ENCODE results near the gene WNT10A.

DNA sequence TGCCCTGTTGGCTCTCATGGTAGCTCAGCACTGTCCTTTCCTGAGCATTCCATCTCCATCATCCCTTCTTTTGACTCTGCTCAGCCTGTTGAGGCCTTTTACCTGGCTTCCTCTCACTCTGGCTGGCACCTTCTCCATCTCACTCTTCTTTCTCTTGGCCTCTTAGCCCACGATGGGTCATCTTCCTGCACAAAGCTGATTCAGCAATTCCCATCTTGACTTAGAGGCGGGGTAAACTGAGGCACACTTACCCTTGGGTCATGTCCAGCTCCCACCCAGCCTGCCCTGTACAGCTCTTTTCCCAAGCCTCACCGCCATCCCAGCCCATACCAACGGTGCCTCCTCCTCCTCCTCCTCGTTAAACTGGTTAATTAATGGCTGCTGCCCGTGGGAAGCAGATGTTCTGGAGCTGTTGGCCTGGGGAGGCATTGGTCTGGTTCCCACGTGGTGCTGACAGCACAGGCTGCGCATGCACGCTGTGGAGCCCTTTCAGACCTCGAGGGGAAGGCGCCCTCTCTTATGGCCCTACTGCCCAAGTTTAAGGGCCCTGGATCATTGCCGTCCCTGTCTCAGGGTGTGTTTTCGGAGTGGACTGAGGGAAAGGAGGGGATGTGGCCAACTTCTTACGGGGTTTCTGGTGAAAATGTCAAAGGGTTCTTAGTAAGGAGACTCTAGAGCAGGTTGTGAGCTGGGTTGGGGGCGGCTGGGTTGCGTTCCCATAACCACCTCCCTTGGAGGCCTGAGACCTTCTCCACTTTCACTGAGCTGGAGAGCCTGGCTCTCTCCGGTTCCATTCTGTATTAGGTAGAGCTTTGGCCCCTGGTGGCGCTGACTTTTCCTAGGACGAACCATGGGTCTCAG lies 10.9 kb downstream of the WNT10A start:
- TF ChIP-seq POLR2A (IDR thresholded peaks at IDR 0.05), result no peak
- TF ChIP-seq, protein P1, sequence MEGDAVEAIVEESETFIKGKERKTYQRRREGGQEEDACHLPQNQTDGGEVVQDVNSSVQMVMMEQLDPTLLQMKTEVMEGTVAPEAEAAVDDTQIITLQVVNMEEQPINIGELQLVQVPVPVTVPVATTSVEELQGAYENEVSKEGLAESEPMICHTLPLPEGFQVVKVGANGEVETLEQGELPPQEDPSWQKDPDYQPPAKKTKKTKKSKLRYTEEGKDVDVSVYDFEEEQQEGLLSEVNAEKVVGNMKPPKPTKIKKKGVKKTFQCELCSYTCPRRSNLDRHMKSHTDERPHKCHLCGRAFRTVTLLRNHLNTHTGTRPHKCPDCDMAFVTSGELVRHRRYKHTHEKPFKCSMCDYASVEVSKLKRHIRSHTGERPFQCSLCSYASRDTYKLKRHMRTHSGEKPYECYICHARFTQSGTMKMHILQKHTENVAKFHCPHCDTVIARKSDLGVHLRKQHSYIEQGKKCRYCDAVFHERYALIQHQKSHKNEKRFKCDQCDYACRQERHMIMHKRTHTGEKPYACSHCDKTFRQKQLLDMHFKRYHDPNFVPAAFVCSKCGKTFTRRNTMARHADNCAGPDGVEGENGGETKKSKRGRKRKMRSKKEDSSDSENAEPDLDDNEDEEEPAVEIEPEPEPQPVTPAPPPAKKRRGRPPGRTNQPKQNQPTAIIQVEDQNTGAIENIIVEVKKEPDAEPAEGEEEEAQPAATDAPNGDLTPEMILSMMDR (IDR thresholded peaks at IDR 0.05), result no peak

Measured in tibial nerve (tissue), 3 donors.